Activated CD4-positive, alpha-beta memory T cell treated with anti-CD3 and anti-CD28 coated beads, Interleukin-2, amount 10 ng/mL, durations not matched to agents 7 days and 5 days (primary cell): ENCODE data around the gene ATP2B3. TPM values are rescaled to one million over a fixed set of nuclear protein-coding genes. Genes with fewer than 3 reads are reported as not detected.

ENCODE experiments used
- CTCF ChIA-PET: fragments of 350-600 bp; sonication (Branson Sonifier 250); formaldehyde crosslinking; loops from one replicate; lab custom pipeline; 2021; ENCODE audit warnings: antibody characterized with exemption, inconsistent platforms; lab: Charles Lee
- POLR2A ChIA-PET: fragments of 350-600 bp; sonication (Branson Sonifier 250); formaldehyde crosslinking; loops from one replicate; lab custom pipeline; 2021; ENCODE audit warnings: antibody characterized with exemption; lab: Charles Lee
- DNase-seq: peaks from one replicate; pipeline ENCODE4 v3.0.0-alpha.2; 2020
- H3K27ac Mint-ChIP-seq: one replicate; pipeline ENCODE4 v1.8.0; 2021; ENCODE audit warnings: mild to moderate bottlenecking, mixed read lengths
- H3K27me3 Mint-ChIP-seq: one replicate; pipeline ENCODE4 v1.8.0; 2021; ENCODE audit warnings: mixed read lengths
- H3K36me3 Mint-ChIP-seq: one replicate; pipeline ENCODE4 v1.8.0; 2021; ENCODE audit warnings: low read depth, mixed read lengths
- H3K4me1 Mint-ChIP-seq: one replicate; pipeline ENCODE4 v1.8.0; 2021; ENCODE audit warnings: mixed read lengths
- H3K4me3 Mint-ChIP-seq: one replicate; pipeline ENCODE4 v1.8.0; 2021; ENCODE audit warnings: mild to moderate bottlenecking, mixed read lengths
- H3K9me3 Mint-ChIP-seq: one replicate; pipeline ENCODE4 v1.8.0; 2021; ENCODE audit warnings: mixed read lengths
- total RNA-seq, 2 experiments: library from RNA; stranded (reverse); gene quantifications; one replicate each; pipeline ENCODE4 v1.2.3, GENCODE V29; 2021

The ATP2B3 gene
- total RNA-seq, 2 experiments from 2014 or later: not detected

DNA sequence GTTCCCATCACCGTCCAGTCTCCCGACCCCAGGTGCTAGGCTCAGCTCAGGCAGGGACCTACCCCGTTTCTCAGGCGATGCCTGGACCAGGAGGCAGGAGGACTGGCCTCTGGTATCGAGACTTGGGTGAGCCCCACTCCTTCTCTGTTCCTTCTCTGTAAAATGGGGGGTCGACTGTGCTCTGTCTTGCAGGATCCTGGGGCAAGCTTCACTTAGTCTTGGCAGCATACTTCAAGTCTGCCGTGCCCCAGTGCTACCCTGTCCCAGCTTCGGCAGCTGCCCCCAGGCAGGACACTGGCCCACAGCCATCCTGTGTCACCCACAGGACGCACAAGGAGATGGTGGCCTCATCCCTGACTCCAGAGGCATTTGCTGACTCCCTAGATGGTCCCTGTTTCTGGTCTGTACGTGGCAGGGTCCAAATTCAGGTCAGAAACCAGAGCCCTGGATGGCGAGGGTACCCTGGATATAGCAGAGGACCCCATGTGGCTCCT lies 40.0 kb upstream of the ATP2B3 start:
- H3K27ac Mint-ChIP-seq: no peak overlapping the region
- peaks cover 6% of the 10 kb centered on the region for H3K4me1 Mint-ChIP-seq
- H3K9me3 Mint-ChIP-seq: no peaks in the 10 kb centered on the region
- peaks cover 8% of the 10 kb centered on the region for H3K27me3 Mint-ChIP-seq
- H3K4me3 Mint-ChIP-seq: no peak overlapping the region
- H3K36me3 Mint-ChIP-seq: no peaks in the 10 kb centered on the region
- ChIA-PET CTCF (no interaction called here), POLR2A (no interaction called here)
- DNase-seq: no peak

DNA sequence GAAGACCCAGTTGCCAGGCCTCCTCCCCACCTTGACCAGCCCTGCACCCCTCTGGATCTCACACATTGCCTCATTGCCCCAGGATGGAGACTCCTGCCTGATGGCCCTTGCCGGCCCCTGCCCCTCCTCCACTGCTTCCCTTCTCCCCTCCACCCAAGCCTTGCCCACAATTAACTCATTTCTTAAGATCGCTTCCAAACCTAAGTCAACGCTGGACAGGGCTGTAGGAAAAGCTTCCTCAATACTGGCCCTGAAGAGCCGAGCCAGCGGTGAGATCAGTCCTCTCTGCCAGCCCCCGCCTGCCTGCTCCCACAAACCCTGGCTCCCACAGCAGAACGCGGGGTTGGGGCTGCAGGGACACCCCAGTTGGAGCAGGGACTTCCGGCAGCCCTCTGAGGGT lies 39.5 kb upstream of the ATP2B3 start:
- Mint-ChIP-seq H3K9me3 (no peaks in the 10 kb centered on the region), H3K4me3 (no peak overlapping the region), H3K4me1 (peaks cover 6% of the 10 kb centered on the region), H3K27ac (no peak overlapping the region), H3K36me3 (no peaks in the 10 kb centered on the region), H3K27me3 (peaks cover 8% of the 10 kb centered on the region)
- CTCF ChIA-PET: no interaction called here
- POLR2A ChIA-PET: no interaction called here
- DNase-seq: no peak

DNA sequence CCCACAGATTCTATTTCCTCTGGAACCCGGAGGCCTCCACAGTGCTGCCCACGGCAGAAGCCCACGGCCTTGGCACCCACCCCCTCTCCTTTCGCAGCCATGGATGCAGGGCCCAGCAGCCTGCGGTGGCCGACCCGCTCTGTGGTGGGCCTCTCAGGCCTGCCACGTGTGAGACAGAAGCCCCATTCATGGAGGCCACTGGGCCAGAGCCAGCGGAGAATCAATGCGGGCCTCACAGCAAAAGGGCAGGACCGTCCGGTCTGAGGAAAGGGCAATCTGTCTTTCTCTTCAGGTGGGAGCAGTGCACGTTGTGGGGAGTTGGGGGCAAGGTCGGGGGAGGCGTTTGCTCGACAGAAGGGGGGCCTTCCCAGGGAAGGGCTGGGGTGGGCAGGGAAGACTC lies 38.7 kb upstream of the ATP2B3 start:
- H3K27me3 Mint-ChIP-seq: peaks cover 8% of the 10 kb centered on the region
- no peak overlapping the region for H3K4me3 Mint-ChIP-seq
- H3K4me1 Mint-ChIP-seq: peaks cover 4% of the 10 kb centered on the region
- ChIA-PET CTCF (no interaction called here), POLR2A (no interaction called here)
- H3K27ac Mint-ChIP-seq: no peak overlapping the region
- H3K36me3 Mint-ChIP-seq: no peaks in the 10 kb centered on the region
- DNase-seq: no peak
- no peaks in the 10 kb centered on the region for H3K9me3 Mint-ChIP-seq

DNA sequence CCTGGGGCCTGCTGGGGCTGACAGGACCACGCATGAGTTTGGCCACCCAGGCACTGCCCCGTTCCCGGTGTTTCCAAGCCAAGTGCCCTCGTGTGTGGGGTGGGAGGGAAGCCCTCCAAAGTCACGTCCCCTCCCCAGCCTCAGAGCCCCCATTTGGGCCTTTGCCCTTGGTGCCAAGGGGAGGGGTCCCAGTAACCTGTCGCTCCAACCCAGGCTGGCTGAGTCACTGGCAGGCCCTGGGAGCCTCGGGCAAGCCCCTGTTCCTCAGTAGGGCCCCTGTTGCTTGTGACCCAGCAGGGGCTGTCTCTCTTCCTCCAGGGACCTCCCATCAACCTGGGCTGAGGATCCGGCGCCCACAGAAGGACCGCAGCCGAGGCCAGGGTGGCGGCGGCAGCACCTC lies 36.4 kb upstream of the ATP2B3 start:
- CTCF ChIA-PET: no interaction called here

DNA sequence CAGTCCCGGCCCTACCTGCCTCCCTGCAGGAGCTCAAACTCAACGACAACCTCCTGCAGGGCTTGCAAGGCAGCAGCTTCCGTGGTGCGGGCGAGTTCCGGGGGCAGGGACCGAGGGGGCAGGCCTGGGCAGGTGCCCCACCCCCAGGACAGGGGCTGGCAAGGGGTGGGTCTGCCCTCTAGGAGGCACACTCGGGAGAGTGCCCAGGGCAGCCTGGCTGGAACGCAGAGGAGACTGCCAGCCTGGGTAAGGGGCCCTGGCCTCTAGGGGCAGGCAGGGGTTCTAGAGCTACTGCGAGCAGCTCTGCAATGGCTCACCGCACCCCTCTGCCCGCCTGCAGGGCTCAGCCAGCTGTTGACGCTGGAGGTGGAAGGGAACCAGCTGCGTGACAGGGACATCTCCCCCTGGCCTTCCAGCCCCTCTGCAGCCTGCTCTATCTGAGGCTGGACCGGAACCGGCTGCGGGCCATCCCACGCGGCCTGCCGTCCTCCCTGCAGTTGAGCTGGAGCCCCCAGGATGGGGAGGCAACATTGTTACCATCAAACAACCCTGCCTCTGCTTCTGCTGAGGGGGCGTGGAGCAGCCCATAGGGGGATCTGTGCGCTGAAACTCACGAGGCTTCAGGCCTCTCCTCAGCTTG lies 34.9 kb upstream of the ATP2B3 start:
- DNase-seq: no peak
- Mint-ChIP-seq H3K9me3 (no peaks in the 10 kb centered on the region), H3K4me3 (no peak overlapping the region), H3K27me3 (no peaks in the 10 kb centered on the region), H3K36me3 (no peaks in the 10 kb centered on the region), H3K27ac (no peak overlapping the region), H3K4me1 (no peaks in the 10 kb centered on the region)
- ChIA-PET CTCF (no interaction called here), POLR2A (interaction anchor here (1.2 kb wide), 1 partner anchor 9 kb away, joined by 3 read pairs; no protein-coding TSS in a partner anchor)

More for the DNA sequence above, 36.4 kb upstream of the ATP2B3 start:
- Mint-ChIP-seq H3K27me3 (peaks cover 2% of the 10 kb centered on the region), H3K36me3 (no peaks in the 10 kb centered on the region), H3K4me3 (no peak overlapping the region), H3K27ac (no peak overlapping the region), H3K4me1 (no peaks in the 10 kb centered on the region), H3K9me3 (no peaks in the 10 kb centered on the region)
- POLR2A ChIA-PET: no interaction called here
- DNase-seq: no peak

DNA sequence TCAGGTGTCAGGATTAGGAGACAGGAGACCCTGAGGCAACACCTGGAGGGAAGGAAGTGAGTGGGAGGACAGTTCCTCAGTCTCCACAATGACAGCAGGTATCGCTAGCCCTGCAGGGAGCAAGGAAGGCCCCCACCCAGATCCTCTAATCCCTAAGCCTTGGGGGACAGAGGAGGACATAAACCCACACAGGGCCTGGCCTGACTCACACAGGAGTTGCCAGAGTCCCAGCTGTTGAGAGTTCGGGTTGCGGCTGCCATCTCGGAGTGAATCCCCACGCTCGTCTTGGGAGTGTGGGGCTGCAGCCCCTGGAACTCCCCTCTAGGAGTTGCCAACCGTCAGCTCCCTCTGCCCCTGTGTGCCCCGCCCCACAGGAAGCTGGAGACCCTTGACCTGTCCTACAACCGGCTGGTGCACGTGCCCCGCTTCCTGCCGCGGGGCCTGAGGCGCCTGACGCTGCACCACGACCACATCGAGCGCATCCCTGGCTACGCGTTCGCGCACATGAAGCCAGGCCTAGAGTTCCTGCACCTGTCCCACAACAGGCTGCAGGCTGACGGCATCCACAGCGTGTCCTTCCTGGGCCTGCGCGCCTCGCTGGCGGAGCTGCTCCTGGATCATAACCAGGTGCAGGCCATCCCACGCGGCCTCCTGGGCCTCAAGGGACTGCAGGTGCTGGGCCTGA lies 31.9 kb upstream of the ATP2B3 start:
- DNase-seq: no peak
- H3K4me1 Mint-ChIP-seq: no peaks in the 10 kb centered on the region
- H3K4me3 Mint-ChIP-seq: no peak overlapping the region
- ChIA-PET POLR2A (no interaction called here), CTCF (no interaction called here)
- no peaks in the 10 kb centered on the region for H3K27me3 Mint-ChIP-seq
- no peak overlapping the region for H3K27ac Mint-ChIP-seq
- no peaks in the 10 kb centered on the region for H3K9me3 Mint-ChIP-seq
- H3K36me3 Mint-ChIP-seq: no peaks in the 10 kb centered on the region

DNA sequence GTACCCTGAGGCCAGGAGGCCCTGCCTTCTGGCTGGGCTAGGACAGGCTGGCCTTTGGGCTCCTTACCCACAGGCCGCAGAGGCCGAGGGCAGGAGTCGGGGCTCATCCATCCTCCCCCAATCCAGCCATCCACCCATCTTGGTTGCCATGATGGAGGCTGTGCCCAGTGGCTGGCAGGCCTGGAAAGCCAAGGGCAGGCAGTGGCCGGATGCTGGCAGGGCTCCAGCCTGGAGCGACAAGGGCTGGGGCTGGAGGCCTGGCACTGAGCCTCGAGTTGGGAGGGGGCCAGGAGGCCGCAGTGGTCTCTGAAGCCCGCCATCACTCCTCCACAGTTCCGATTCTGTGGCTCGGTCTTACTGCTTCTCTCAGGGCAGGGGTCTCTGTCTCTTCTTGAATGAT lies 31.3 kb upstream of the ATP2B3 start:
- H3K9me3 Mint-ChIP-seq: no peaks in the 10 kb centered on the region
- no peaks in the 10 kb centered on the region for H3K4me1 Mint-ChIP-seq
- H3K27me3 Mint-ChIP-seq: no peaks in the 10 kb centered on the region
- DNase-seq: no peak
- ChIA-PET CTCF (no interaction called here), POLR2A (no interaction called here)
- no peaks in the 10 kb centered on the region for H3K36me3 Mint-ChIP-seq
- H3K4me3 Mint-ChIP-seq: no peak overlapping the region
- H3K27ac Mint-ChIP-seq: no peak overlapping the region

DNA sequence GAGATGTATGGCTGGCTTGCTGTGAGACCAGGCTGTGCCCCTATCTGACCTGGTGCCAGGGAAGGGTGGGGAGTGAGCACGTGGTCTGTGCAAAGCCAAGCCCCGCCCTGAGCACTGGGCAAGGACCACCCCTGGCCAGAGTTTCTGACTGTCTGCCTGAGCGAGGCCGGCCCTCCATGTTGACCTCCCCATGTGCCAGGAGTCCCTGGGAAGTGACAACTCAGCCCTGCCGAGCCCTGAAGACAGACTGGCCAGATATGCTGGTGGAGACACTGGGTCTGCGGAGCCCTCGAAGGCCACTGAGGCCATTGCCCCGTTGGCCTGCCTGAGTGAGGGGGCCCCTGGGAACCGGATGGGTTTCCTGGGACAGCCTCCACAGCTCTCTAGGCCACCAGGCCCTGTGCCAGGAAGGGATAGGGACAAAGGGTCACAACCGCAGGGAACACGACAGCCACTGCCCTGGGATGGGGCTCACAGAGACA lies 29.8 kb upstream of the ATP2B3 start:
- CTCF ChIA-PET: no interaction called here
- Mint-ChIP-seq H3K4me1 (no peaks in the 10 kb centered on the region), H3K9me3 (no peaks in the 10 kb centered on the region), H3K27ac (no peak overlapping the region), H3K27me3 (no peaks in the 10 kb centered on the region), H3K4me3 (no peak overlapping the region), H3K36me3 (no peaks in the 10 kb centered on the region)
- POLR2A ChIA-PET: no interaction called here
- no peak for DNase-seq

DNA sequence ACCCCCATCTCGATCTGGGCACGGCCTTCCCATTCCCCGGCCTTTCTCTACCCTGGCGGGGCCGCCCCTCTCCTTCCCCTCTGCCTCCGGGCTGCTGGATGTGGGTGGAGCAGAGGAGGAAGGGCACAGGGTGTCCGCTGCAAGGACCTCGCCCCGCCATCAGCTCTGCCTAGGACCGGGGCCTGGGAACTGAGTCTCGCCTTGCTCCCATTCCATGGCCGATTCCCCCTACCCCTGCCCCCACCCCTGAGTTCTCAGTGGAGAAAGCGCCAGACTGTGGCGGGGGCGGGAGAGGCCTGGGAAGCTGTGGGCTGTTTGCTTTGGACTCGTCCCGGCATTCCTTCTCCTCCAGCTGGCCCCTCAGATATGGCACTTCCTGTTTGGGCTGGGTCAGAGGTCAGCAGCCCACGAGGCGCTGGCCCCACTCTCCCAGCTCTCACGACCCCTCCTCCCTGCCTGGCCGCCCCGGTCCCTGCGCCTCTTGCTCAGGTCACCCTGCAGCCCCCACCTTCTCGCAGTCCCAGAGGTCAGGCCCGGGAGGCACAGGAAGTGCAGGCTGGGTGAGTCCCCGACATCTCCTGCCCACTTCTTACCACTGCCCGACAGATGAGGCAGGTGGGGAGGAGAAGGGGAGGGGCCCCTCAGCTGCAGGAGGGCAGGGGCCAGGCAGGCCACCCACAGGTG lies 29.1 kb upstream of the ATP2B3 start:
- ChIA-PET CTCF (no interaction called here), POLR2A (no interaction called here)
- Mint-ChIP-seq H3K27me3 (no peaks in the 10 kb centered on the region), H3K9me3 (no peaks in the 10 kb centered on the region), H3K27ac (no peak overlapping the region), H3K4me3 (no peak overlapping the region), H3K4me1 (no peaks in the 10 kb centered on the region), H3K36me3 (no peaks in the 10 kb centered on the region)
- DNase-seq: no peak

DNA sequence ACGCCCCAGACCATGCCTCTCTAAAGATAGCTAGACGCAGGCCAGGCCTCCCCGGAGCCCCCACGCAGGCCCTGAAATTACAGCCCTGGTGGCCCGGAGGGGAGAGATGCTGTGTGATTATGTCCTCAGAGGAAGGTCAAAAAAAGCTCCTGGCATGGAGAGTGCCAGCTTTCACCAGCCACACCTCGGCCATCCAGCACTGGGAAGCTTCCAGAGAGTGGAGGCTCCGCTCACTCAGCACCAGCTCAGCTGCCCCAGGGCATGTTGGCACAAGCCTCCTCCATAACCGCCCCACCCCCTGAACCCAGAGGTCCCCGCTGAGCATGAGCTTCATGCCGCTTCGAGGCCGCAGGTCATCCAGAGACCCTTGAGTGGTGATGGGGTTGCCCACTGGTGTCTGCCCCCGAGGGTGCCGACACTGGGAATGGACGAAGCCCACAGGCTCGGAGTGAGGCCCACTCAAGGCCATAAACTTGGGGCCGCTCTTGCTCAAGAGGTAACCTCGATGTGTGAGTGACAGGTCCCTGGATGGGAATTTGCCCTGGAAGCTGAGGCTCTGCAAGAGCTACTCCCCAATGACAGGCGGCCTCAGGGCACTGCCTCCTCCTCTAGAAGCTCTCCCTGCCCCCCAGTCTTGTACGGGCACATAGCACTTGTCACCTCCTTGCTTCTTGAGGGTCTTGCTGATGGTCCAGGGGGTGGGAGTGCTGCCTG lies 27.1 kb upstream of the ATP2B3 start:
- no peak for DNase-seq
- POLR2A ChIA-PET: no interaction called here
- Mint-ChIP-seq H3K27ac (no peak overlapping the region), H3K9me3 (no peaks in the 10 kb centered on the region), H3K4me1 (no peaks in the 10 kb centered on the region), H3K27me3 (no peaks in the 10 kb centered on the region), H3K36me3 (no peaks in the 10 kb centered on the region), H3K4me3 (no peak overlapping the region)
- CTCF ChIA-PET: interaction anchor here (0.5 to 2.0 kb wide), 2 partner anchors 20 to 22 kb away, joined by 3 to 6 read pairs; partner anchors contain the start of gene HAUS7

DNA sequence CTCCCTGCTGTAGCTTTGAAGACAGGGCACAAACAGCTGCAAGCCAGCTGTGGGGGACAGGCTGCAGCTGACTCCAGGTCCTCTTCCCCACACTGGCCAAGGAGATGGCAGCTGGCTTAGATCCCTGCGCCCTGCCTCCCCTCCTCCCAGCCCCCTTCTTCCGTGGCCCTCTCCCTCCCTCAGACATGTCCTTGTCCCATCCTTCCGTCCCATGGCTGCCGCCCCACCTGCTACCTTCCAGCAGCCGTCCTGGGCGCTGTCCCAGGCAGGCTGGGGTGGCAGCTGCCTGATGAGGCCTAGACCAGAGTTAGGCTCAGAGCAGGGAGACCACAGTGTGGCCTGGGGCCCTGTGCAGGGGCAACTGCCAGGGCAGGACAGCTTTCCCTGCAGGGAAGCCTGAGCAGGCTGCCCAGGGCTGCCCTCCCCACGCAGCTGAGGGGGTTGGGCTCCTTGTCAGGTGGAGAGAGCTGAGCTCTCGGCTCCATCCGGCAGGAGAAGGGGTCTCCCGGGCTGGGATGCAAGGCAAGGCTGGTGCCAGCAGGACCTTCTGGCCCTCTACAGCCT lies 26.0 kb upstream of the ATP2B3 start:
- H3K27me3 Mint-ChIP-seq: no peaks in the 10 kb centered on the region
- ChIA-PET POLR2A (interaction anchor here (0.7 kb wide), 1 partner anchor 9 kb away, joined by 3 read pairs; no protein-coding TSS in a partner anchor), CTCF (interaction anchor here (2.0 kb wide), 1 partner anchor 21 kb away, joined by 6 read pairs; the partner anchor contains the start of gene HAUS7)
- H3K27ac Mint-ChIP-seq: no peak overlapping the region
- H3K36me3 Mint-ChIP-seq: no peaks in the 10 kb centered on the region
- no peaks in the 10 kb centered on the region for H3K4me1 Mint-ChIP-seq
- no peaks in the 10 kb centered on the region for H3K9me3 Mint-ChIP-seq
- no peak for DNase-seq
- no peak overlapping the region for H3K4me3 Mint-ChIP-seq

DNA sequence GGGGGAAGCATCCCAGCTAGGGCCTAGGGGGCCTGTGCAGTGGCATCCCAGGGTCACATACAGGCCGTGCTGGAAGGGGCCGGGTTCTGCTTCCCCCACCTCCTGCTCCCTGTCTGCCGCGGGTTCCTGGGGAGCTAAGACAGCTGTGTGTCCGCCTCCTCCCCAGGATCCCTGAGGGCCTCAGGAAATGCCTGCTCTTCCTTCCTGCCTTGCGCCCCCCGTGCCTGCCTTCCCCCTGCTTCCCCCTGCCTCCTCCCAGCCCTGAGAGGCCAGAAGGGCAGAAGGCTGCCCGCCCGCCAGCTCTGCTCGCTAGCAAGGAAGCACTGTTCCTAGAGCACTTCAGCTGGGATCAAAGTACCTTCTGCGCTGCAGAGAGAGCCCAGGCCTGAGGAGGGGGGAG lies 25.5 kb upstream of the ATP2B3 start:
- ChIA-PET POLR2A (no interaction called here), CTCF (no interaction called here)
- H3K4me1 Mint-ChIP-seq: no peaks in the 10 kb centered on the region
- H3K27me3 Mint-ChIP-seq: no peaks in the 10 kb centered on the region
- no peaks in the 10 kb centered on the region for H3K9me3 Mint-ChIP-seq
- no peaks in the 10 kb centered on the region for H3K36me3 Mint-ChIP-seq
- no peak overlapping the region for H3K4me3 Mint-ChIP-seq
- no peak for DNase-seq
- H3K27ac Mint-ChIP-seq: no peak overlapping the region
